HepG2 (cell line): Measurements from ENCODE around the gene ADPRM. TPM values are rescaled to one million over a fixed set of nuclear protein-coding genes. Genes with fewer than 3 reads are reported as not detected.
A peak's percentile ranks its signal among the peaks of the same experiment; 100 is the strongest.

ENCODE experiments used
- EP300 ChIP-seq, 3 experiments: sonication (generic) in 1 of 3; formaldehyde crosslinking in 1 of 3; IDR thresholded peaks; 2 replicates each; pipeline versions ENCODE4 v1.5.1 to v1.6.1; 2011 to 2020; ENCODE audit warnings: low read depth in 2 of 3, low read length in 2 of 3, borderline replicate concordance in 1 of 3, improper control_type of control experiment in 1 of 3, mild to moderate bottlenecking in 1 of 3, missing genetic modification reagents in 1 of 3, moderate library complexity in 1 of 3
- GATAD1 ChIP-seq: IDR thresholded peaks from 2 replicates; pipeline ENCODE4 v1.6.1; 2016; ENCODE audit warnings: missing genetic modification reagents, missing compliant biosample characterization
- MATR3 ChIP-seq: sonication (generic); formaldehyde crosslinking; IDR thresholded peaks from 2 replicates; pipeline ENCODE4 v1.4.0; 2020; ENCODE audit warnings: missing genetic modification reagents
- NRL ChIP-seq: sonication (generic); formaldehyde crosslinking; IDR thresholded peaks from 2 replicates; pipeline ENCODE4 v1.5.0; 2020; ENCODE audit warnings: missing genetic modification reagents, mild to moderate bottlenecking, moderate library complexity, borderline replicate concordance
- PCBP1 ChIP-seq: fragments of 200-400 bp; formaldehyde crosslinking; IDR thresholded peaks from 2 replicates; pipeline ENCODE4 v1.6.1; 2017; ENCODE audit warnings: mild to moderate bottlenecking, low read depth, low read length, borderline replicate concordance
- POLR2AphosphoS2 ChIP-seq: IDR thresholded peaks from 2 replicates; pipeline ENCODE4 v1.6.1; 2011; ENCODE audit warnings: low read depth, low read length, improper control_type of control experiment
- PRMT3 ChIP-seq: sonication (generic); formaldehyde crosslinking; IDR thresholded peaks from 2 replicates; pipeline ENCODE4 v1.8.1; 2022; ENCODE audit warnings: low read depth, mild to moderate bottlenecking, moderate library complexity, missing genetic modification reagents, borderline replicate concordance
- RFXAP ChIP-seq: sonication (generic); formaldehyde crosslinking; IDR thresholded peaks from 2 replicates; pipeline ENCODE4 v1.4.0; 2020; ENCODE audit warnings: missing genetic modification reagents, borderline replicate concordance
- ZNF235 ChIP-seq: sonication (generic); formaldehyde crosslinking; IDR thresholded peaks from 2 replicates; pipeline ENCODE4 v1.8.1; 2023; ENCODE audit warnings: mild to moderate bottlenecking, missing genetic modification reagents, borderline replicate concordance
- ZNF577 ChIP-seq: sonication (generic); formaldehyde crosslinking; IDR thresholded peaks from 2 replicates; pipeline ENCODE4 v1.4.0; 2020; ENCODE audit warnings: mild to moderate bottlenecking, low read depth, missing genetic modification reagents, borderline replicate concordance
- ZNF614 ChIP-seq: IDR thresholded peaks from 2 replicates; pipeline ENCODE4 v1.6.1; 2018; ENCODE audit warnings: missing biosample characterization, missing genetic modification reagents, inconsistent platforms, borderline replicate concordance
- polyA plus RNA-seq, 8 experiments: library from polyadenylated mRNA; depleted of rRNA in 3 of 8; stranded (reverse) in 7 of 8; unstranded in 1 of 8; fragments of >200 nt; fragmentation: Illumina TruSeq in 4 of 8; extraction: Trizol in 4 of 8; gene quantifications; 2 replicates each; pipeline versions ENCODE4 v1.2.1 to v1.2.3, GENCODE V29; 2011 to 2016; ENCODE audit warnings: low read depth in 4 of 8, missing spikeins in 1 of 8, mixed read lengths in 1 of 8; ENCODE audit not compliant: insufficient read depth in 1 of 8
- total RNA-seq, 5 experiments: library from RNA; depleted of rRNA; stranded (reverse); fragments of >200 nt; fragmentation: Illumina TruSeq; extraction: Trizol; gene quantifications; 2 replicates each; pipeline ENCODE4 v1.2.3, GENCODE V29; 2016; ENCODE audit warnings: low read depth in 1 of 5
- TF ChIP-seq, protein P1 (sequence below): sonication (generic); formaldehyde crosslinking; conservative IDR thresholded peaks from 2 replicates; pipeline ENCODE4 v1.8.0; 2022; ENCODE audit warnings: low read depth, missing genetic modification reagents
- TF ChIP-seq, protein P2 (sequence below): sonication (generic); formaldehyde crosslinking; IDR thresholded peaks from 2 replicates; pipeline ENCODE4 v1.9.0; 2021; ENCODE audit warnings: missing genetic modification reagents, mild to moderate bottlenecking, borderline replicate concordance
- TF ChIP-seq, protein P3 (sequence below): IDR thresholded peaks from 2 replicates; pipeline ENCODE4 v1.6.1; 2016; ENCODE audit warnings: missing compliant biosample characterization, missing genetic modification reagents, borderline replicate concordance
- TF ChIP-seq, protein P4 (sequence below): sonication (generic); formaldehyde crosslinking; IDR thresholded peaks from 2 replicates; pipeline ENCODE4 v1.5.1; 2020; ENCODE audit warnings: missing genetic modification reagents, mild to moderate bottlenecking, borderline replicate concordance
- TF ChIP-seq, protein P5 (sequence below): sonication (generic); formaldehyde crosslinking; IDR thresholded peaks from 2 replicates; pipeline ENCODE4 v1.4.0; 2020; ENCODE audit warnings: missing genetic modification reagents

Gene ADPRM
- total and polyA plus RNA-seq, 2 of the 13 experiments (the other 11 are each of a cell fraction or from before 2014, with no cell fraction given), result 5.6 to 10.8 TPM

DNA sequence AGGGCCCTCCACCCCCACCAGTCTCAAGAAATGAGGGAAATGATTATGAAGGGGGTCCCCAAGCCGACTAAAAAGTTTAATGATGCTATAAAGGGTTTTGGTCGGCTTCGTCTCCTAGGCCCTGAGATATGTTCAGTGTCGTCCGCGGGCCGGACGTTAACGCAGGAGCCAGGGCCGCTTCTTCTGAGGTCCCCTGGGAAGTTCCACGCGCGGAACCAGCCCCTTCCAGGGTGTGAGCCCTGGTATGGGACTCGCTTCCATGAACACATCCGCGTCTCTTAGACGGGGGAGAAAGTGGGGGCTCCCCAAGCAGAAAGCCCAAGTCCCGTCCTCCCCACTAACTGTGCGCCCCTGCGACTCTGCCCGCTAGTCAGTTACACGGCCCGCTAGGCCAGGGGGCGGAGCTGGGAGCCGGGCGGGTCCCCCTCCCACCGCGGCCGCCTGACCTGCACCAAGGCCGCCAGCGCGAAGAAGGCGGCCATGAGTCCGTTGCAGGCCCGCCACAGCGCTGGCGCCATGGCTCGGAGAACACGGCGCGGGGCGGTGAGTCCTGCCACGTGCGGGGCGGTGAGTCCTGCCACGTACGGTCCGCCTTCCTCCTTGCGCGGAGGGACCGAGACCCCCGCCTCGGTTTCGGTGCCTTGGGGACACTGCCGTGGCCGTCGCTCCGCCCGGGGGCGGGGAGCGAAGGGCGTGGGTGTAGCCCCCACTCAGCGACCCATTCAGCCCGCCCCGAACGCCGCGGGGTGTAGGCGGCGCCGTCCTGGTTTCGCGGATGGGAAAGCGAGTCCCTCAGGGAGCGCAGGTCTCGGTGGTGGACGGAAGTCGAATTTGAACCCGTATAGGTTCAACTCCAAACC lies 32.2 kb downstream of the ADPRM start, which contains the start of gene TMEM220 (continued):
- no peak for TF ChIP-seq RFXAP
- TF ChIP-seq NRL (CRISPR knock-in tag), result no peak; the same call in 1 of the 2 replicates
- TF ChIP-seq, protein P1, sequence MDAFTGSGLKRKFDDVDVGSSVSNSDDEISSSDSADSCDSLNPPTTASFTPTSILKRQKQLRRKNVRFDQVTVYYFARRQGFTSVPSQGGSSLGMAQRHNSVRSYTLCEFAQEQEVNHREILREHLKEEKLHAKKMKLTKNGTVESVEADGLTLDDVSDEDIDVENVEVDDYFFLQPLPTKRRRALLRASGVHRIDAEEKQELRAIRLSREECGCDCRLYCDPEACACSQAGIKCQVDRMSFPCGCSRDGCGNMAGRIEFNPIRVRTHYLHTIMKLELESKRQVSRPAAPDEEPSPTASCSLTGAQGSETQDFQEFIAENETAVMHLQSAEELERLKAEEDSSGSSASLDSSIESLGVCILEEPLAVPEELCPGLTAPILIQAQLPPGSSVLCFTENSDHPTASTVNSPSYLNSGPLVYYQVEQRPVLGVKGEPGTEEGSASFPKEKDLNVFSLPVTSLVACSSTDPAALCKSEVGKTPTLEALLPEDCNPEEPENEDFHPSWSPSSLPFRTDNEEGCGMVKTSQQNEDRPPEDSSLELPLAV (CRISPR knock-in tag), result 0 out of 2 replicates have a peak, but pooled peaks have one; percentile 35
- TF ChIP-seq EP300 (IDR thresholded peaks at IDR 0.05; ENCODE audit: low read depth in 2 of 2, low read length in 2 of 2), result no peak
- no peak; the same call in 1 of the 2 replicates for TF ChIP-seq EP300 (CRISPR knock-in tag; IDR thresholded peaks at IDR 0.05; ENCODE audit: borderline replicate concordance)
- TF ChIP-seq, protein P2, sequence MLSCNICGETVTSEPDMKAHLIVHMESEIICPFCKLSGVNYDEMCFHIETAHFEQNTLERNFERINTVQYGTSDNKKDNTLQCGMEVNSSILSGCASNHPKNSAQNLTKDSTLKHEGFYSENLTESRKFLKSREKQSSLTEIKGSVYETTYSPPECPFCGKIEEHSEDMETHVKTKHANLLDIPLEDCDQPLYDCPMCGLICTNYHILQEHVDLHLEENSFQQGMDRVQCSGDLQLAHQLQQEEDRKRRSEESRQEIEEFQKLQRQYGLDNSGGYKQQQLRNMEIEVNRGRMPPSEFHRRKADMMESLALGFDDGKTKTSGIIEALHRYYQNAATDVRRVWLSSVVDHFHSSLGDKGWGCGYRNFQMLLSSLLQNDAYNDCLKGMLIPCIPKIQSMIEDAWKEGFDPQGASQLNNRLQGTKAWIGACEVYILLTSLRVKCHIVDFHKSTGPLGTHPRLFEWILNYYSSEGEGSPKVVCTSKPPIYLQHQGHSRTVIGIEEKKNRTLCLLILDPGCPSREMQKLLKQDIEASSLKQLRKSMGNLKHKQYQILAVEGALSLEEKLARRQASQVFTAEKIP, result no peak
- TF ChIP-seq, protein P3, sequence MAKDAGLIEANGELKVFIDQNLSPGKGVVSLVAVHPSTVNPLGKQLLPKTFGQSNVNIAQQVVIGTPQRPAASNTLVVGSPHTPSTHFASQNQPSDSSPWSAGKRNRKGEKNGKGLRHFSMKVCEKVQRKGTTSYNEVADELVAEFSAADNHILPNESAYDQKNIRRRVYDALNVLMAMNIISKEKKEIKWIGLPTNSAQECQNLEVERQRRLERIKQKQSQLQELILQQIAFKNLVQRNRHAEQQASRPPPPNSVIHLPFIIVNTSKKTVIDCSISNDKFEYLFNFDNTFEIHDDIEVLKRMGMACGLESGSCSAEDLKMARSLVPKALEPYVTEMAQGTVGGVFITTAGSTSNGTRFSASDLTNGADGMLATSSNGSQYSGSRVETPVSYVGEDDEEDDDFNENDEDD (CRISPR knock-in tag), result peak; percentile 79
- TF ChIP-seq, protein P4, sequence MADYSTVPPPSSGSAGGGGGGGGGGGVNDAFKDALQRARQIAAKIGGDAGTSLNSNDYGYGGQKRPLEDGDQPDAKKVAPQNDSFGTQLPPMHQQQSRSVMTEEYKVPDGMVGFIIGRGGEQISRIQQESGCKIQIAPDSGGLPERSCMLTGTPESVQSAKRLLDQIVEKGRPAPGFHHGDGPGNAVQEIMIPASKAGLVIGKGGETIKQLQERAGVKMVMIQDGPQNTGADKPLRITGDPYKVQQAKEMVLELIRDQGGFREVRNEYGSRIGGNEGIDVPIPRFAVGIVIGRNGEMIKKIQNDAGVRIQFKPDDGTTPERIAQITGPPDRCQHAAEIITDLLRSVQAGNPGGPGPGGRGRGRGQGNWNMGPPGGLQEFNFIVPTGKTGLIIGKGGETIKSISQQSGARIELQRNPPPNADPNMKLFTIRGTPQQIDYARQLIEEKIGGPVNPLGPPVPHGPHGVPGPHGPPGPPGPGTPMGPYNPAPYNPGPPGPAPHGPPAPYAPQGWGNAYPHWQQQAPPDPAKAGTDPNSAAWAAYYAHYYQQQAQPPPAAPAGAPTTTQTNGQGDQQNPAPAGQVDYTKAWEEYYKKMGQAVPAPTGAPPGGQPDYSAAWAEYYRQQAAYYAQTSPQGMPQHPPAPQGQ (CRISPR knock-in tag), result no peak
- no peak for TF ChIP-seq MATR3 (CRISPR knock-in tag)
- no peak; the same call in 1 of the 2 replicates for TF ChIP-seq ZNF235
- TF ChIP-seq, protein P5, sequence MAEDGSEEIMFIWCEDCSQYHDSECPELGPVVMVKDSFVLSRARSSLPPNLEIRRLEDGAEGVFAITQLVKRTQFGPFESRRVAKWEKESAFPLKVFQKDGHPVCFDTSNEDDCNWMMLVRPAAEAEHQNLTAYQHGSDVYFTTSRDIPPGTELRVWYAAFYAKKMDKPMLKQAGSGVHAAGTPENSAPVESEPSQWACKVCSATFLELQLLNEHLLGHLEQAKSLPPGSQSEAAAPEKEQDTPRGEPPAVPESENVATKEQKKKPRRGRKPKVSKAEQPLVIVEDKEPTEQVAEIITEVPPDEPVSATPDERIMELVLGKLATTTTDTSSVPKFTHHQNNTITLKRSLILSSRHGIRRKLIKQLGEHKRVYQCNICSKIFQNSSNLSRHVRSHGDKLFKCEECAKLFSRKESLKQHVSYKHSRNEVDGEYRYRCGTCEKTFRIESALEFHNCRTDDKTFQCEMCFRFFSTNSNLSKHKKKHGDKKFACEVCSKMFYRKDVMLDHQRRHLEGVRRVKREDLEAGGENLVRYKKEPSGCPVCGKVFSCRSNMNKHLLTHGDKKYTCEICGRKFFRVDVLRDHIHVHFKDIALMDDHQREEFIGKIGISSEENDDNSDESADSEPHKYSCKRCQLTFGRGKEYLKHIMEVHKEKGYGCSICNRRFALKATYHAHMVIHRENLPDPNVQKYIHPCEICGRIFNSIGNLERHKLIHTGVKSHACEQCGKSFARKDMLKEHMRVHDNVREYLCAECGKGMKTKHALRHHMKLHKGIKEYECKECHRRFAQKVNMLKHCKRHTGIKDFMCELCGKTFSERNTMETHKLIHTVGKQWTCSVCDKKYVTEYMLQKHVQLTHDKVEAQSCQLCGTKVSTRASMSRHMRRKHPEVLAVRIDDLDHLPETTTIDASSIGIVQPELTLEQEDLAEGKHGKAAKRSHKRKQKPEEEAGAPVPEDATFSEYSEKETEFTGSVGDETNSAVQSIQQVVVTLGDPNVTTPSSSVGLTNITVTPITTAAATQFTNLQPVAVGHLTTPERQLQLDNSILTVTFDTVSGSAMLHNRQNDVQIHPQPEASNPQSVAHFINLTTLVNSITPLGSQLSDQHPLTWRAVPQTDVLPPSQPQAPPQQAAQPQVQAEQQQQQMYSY (CRISPR knock-in tag), result no peak
- peak; percentile 46; the same call in 1 of the 2 replicates for TF ChIP-seq GATAD1
- peak; percentile 50; the same call in 1 of the 2 replicates for TF ChIP-seq ZNF614
- TF ChIP-seq POLR2AphosphoS2, result no peak
- no peak for TF ChIP-seq ZNF577
- no peak for TF ChIP-seq PCBP1
- no peak for TF ChIP-seq PRMT3 (CRISPR knock-in tag)
